Measurements from ENCODE around the gene MMP24.
A peak's percentile ranks its signal among the peaks of the same experiment; 100 is the strongest.

Gene MMP24

GRCh38 chr20:35300469-35301262 is 74.2 kb downstream of the MMP24 start:
- Histone ChIP-seq H3K9me3 (ENCODE audit: control insufficient read depth, low read length) (no peaks in the 10 kb centered on the region), H3K36me3 (ENCODE audit: control insufficient read depth, insufficient read depth, low read length) (no peaks in the 10 kb centered on the region), H3K4me3 (ENCODE audit: insufficient read depth, low read depth, low read length, poor library complexity, severe bottlenecking) (no peak overlapping the region), H3K27ac (ENCODE audit: insufficient read depth, low read length, poor library complexity, severe bottlenecking) (no peak overlapping the region), H3K4me1 (ENCODE audit: control insufficient read depth, insufficient read depth, low read length, poor library complexity, severe bottlenecking) (no peaks in the 10 kb centered on the region), H3K27me3 (replicated peaks; ENCODE audit: control insufficient read depth, insufficient read depth, low read length, poor library complexity, severe bottlenecking) (no peaks in the 10 kb centered on the region)
- no peak for DNase-seq

GRCh38 chr20:35301426-35301825 is 74.9 kb downstream of the MMP24 start:
- Histone ChIP-seq H3K36me3 (ENCODE audit: control insufficient read depth, insufficient read depth, low read length) (no peaks in the 10 kb centered on the region), H3K27ac (ENCODE audit: insufficient read depth, low read length, poor library complexity, severe bottlenecking) (no peak overlapping the region), H3K9me3 (ENCODE audit: control insufficient read depth, low read length) (no peaks in the 10 kb centered on the region), H3K27me3 (replicated peaks; ENCODE audit: control insufficient read depth, insufficient read depth, low read length, poor library complexity, severe bottlenecking) (no peaks in the 10 kb centered on the region), H3K4me1 (ENCODE audit: control insufficient read depth, insufficient read depth, low read length, poor library complexity, severe bottlenecking) (no peaks in the 10 kb centered on the region), H3K4me3 (ENCODE audit: insufficient read depth, low read depth, low read length, poor library complexity, severe bottlenecking) (no peak overlapping the region)
- DNase-seq: no peak

GRCh38 chr20:35302421-35303335 is 76.2 kb downstream of the MMP24 start:
- Histone ChIP-seq H3K4me1 (ENCODE audit: control insufficient read depth, insufficient read depth, low read length, poor library complexity, severe bottlenecking) (no peaks in the 10 kb centered on the region), H3K4me3 (ENCODE audit: insufficient read depth, low read depth, low read length, poor library complexity, severe bottlenecking) (no peak overlapping the region), H3K27me3 (replicated peaks; ENCODE audit: control insufficient read depth, insufficient read depth, low read length, poor library complexity, severe bottlenecking) (no peaks in the 10 kb centered on the region), H3K36me3 (ENCODE audit: control insufficient read depth, insufficient read depth, low read length) (no peaks in the 10 kb centered on the region), H3K27ac (ENCODE audit: insufficient read depth, low read length, poor library complexity, severe bottlenecking) (no peak overlapping the region), H3K9me3 (ENCODE audit: control insufficient read depth, low read length) (no peaks in the 10 kb centered on the region)
- DNase-seq: no peak

DNA sequence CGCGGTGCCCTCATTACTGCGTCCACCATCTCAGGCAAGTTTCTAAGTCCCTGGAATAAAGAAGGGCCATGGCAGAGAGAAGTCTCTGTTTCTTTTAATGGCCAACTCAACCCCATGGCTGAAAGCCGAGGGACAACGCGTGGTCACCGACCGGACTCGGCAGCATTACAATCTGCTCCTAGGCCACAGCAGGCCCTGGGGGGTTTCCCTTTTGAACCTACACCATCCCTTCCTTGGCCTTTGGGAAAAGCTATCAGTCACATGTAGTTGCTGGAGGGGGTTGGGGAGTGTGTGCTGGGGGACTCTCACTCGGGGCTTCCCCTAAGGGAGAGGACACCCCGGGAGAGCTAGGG is 76.9 kb downstream of the MMP24 start:
- Histone ChIP-seq H3K4me1 (ENCODE audit: control insufficient read depth, insufficient read depth, low read length, poor library complexity, severe bottlenecking) (no peaks in the 10 kb centered on the region), H3K9me3 (ENCODE audit: control insufficient read depth, low read length) (no peaks in the 10 kb centered on the region), H3K4me3 (ENCODE audit: insufficient read depth, low read depth, low read length, poor library complexity, severe bottlenecking) (no peak overlapping the region), H3K27ac (ENCODE audit: insufficient read depth, low read length, poor library complexity, severe bottlenecking) (no peak overlapping the region), H3K27me3 (replicated peaks; ENCODE audit: control insufficient read depth, insufficient read depth, low read length, poor library complexity, severe bottlenecking) (no peaks in the 10 kb centered on the region), H3K36me3 (ENCODE audit: control insufficient read depth, insufficient read depth, low read length) (no peaks in the 10 kb centered on the region)
- no peak for DNase-seq

DNA sequence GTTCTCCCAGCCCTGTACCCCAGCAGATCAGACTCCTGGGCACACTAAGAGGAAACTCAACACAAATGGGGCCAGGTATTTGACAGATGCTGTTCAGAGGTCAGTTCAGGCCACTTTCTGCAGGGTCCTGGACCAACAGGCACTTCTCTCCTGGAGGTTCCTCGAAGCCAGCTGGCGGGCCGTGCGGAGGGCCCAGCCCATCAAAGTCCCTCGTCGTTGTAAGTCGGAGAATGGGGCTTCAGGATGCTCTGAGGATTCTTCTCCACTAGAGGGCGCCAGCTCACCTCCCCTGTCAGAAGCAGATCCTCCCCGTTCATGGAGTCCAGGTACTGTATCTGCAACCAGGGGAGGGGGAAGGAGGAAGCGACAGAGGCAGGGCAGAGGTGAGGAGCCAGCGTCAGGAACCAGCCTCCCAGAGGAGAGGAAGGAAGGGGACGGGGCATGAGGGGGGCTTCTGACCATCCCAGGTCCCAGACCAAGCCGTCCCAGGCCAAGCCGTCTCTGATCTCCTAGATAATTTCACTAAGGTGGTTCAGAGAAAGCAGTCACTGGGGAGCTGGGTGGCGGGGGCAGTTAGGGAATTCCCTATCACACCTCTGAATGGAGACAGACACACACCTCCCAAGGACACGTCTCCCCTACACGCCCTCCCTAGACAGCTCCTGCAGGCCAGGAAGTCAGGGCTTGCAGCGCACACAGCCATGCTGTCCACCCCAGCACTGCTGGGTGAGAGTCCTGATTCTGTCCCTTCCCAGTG is 77.4 kb downstream of the MMP24 start:
- Histone ChIP-seq H3K36me3 (ENCODE audit: control insufficient read depth, insufficient read depth, low read length) (no peaks in the 10 kb centered on the region), H3K27ac (ENCODE audit: insufficient read depth, low read length, poor library complexity, severe bottlenecking) (no peak overlapping the region), H3K4me3 (ENCODE audit: insufficient read depth, low read depth, low read length, poor library complexity, severe bottlenecking) (no peak overlapping the region), H3K4me1 (ENCODE audit: control insufficient read depth, insufficient read depth, low read length, poor library complexity, severe bottlenecking) (no peaks in the 10 kb centered on the region), H3K9me3 (ENCODE audit: control insufficient read depth, low read length) (no peaks in the 10 kb centered on the region), H3K27me3 (replicated peaks; ENCODE audit: control insufficient read depth, insufficient read depth, low read length, poor library complexity, severe bottlenecking) (no peaks in the 10 kb centered on the region)
- DNase-seq: peak; percentile 55 to 70 (median 59)

DNA sequence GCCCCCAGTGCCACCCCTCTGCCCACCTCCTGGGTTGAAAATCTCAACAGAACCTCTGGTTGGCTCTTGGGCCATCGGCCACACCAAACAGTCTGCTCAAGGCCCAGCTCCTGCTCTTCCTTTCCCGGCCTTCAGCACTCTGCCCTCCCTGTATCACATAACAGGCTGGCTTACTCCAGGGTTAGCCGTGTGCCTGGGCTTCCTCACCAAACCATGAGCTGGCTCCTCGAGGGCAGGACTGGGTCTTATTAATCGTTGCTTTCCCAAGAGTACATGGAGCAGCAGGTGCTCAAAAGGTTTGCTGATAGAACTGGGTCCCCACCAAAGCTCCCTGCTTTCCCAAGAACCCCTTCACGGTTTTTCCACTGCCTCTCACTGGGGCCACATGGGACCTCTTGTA is 78.5 kb downstream of the MMP24 start:
- no peaks in the 10 kb centered on the region for H3K27me3 ChIP-seq (replicated peaks; ENCODE audit: control insufficient read depth, insufficient read depth, low read length, poor library complexity, severe bottlenecking)
- no peaks in the 10 kb centered on the region for H3K9me3 ChIP-seq (ENCODE audit: control insufficient read depth, low read length)
- H3K4me3 ChIP-seq (ENCODE audit: insufficient read depth, low read depth, low read length, poor library complexity, severe bottlenecking): no peak overlapping the region
- H3K4me1 ChIP-seq (ENCODE audit: control insufficient read depth, insufficient read depth, low read length, poor library complexity, severe bottlenecking): no peaks in the 10 kb centered on the region
- H3K36me3 ChIP-seq (ENCODE audit: control insufficient read depth, insufficient read depth, low read length): no peaks in the 10 kb centered on the region
- no peak for DNase-seq
- no peak overlapping the region for H3K27ac ChIP-seq (ENCODE audit: insufficient read depth, low read length, poor library complexity, severe bottlenecking)

- no peak for DNase-seq
- Histone ChIP-seq H3K36me3 (ENCODE audit: control insufficient read depth, insufficient read depth, low read length) (no peaks in the 10 kb centered on the region), H3K27ac (ENCODE audit: insufficient read depth, low read length, poor library complexity, severe bottlenecking) (no peak overlapping the region), H3K4me1 (ENCODE audit: control insufficient read depth, insufficient read depth, low read length, poor library complexity, severe bottlenecking) (no peaks in the 10 kb centered on the region), H3K27me3 (replicated peaks; ENCODE audit: control insufficient read depth, insufficient read depth, low read length, poor library complexity, severe bottlenecking) (no peaks in the 10 kb centered on the region), H3K4me3 (ENCODE audit: insufficient read depth, low read depth, low read length, poor library complexity, severe bottlenecking) (no peak overlapping the region), H3K9me3 (ENCODE audit: control insufficient read depth, low read length) (no peaks in the 10 kb centered on the region)
Observed at GRCh38 chr20:35305682-35306556, 79.4 kb downstream of the MMP24 start.

GRCh38 chr20:35306931-35307517 is 80.5 kb downstream of the MMP24 start:
- H3K27ac ChIP-seq (ENCODE audit: insufficient read depth, low read length, poor library complexity, severe bottlenecking): no peak overlapping the region
- DNase-seq: no peak
- H3K9me3 ChIP-seq (ENCODE audit: control insufficient read depth, low read length): no peaks in the 10 kb centered on the region
- no peaks in the 10 kb centered on the region for H3K36me3 ChIP-seq (ENCODE audit: control insufficient read depth, insufficient read depth, low read length)
- H3K4me1 ChIP-seq (ENCODE audit: control insufficient read depth, insufficient read depth, low read length, poor library complexity, severe bottlenecking): no peaks in the 10 kb centered on the region
- no peaks in the 10 kb centered on the region for H3K27me3 ChIP-seq (replicated peaks; ENCODE audit: control insufficient read depth, insufficient read depth, low read length, poor library complexity, severe bottlenecking)
- no peak overlapping the region for H3K4me3 ChIP-seq (ENCODE audit: insufficient read depth, low read depth, low read length, poor library complexity, severe bottlenecking)

Measured in effector memory CD4-positive, alpha-beta T cell (primary cell).